ENCODE results near the gene CYP1B1.

The CYP1B1 gene

GRCh38 chr2:38074058-38074763, 1.7 kb downstream of the CYP1B1 start:
- no peak for TF ChIP-seq CTCF (IDR thresholded peaks at IDR 0.05; ENCODE audit: control extremely low read depth, extremely low read depth, low read depth, missing control alignments)
- POLR2A ChIA-PET, result no interaction called here
- DNase-seq (ENCODE audit: extremely low spot score), result peak; percentile 31
- CTCF ChIA-PET, result interaction anchor here (1.0 kb wide), 1 partner anchor 138 kb away, joined by 3 read pairs; no protein-coding TSS in a partner anchor

GRCh38 chr2:38073211-38074057, 2.5 kb downstream of the CYP1B1 start:
- ChIA-PET CTCF (no interaction called here), POLR2A (no interaction called here)
- no peak for TF ChIP-seq CTCF (IDR thresholded peaks at IDR 0.05; ENCODE audit: control extremely low read depth, extremely low read depth, low read depth, missing control alignments)
- DNase-seq (ENCODE audit: extremely low spot score), result no peak

- no peak for DNase-seq (ENCODE audit: extremely low spot score)
- ChIA-PET POLR2A (no interaction called here), CTCF (interaction anchor here (1.0 to 1.5 kb wide), 4 partner anchors 10 to 50 kb away, joined by 3 to 4 read pairs (median 4); no protein-coding TSS in a partner anchor)
- no peak for TF ChIP-seq CTCF (IDR thresholded peaks at IDR 0.05; ENCODE audit: control extremely low read depth, extremely low read depth, low read depth, missing control alignments)
Observed at GRCh38 chr2:38070438-38070837, 5.5 kb downstream of the CYP1B1 start.

GRCh38 chr2:38068234-38068633, 7.7 kb downstream of the CYP1B1 start:
- no peak for TF ChIP-seq CTCF (IDR thresholded peaks at IDR 0.05; ENCODE audit: control extremely low read depth, extremely low read depth, low read depth, missing control alignments)
- POLR2A ChIA-PET, result no interaction called here
- DNase-seq (ENCODE audit: extremely low spot score), result no peak
- CTCF ChIA-PET, result interaction anchor here (1.0 to 1.7 kb wide), 8 partner anchors 8 to 119 kb away, joined by 3 to 8 read pairs (median 4); no protein-coding TSS in a partner anchor

- DNase-seq (ENCODE audit: extremely low spot score), result no peak
- CTCF ChIA-PET, result interaction anchor here (0.8 to 1.5 kb wide), 3 partner anchors 8 to 30 kb away, joined by 3 to 4 read pairs (median 3); no protein-coding TSS in a partner anchor
- POLR2A ChIA-PET, result interaction anchor here (1.5 kb wide), 1 partner anchor 28 kb away, joined by 3 read pairs; no protein-coding TSS in a partner anchor
- TF ChIP-seq CTCF (IDR thresholded peaks at IDR 0.05; ENCODE audit: control extremely low read depth, extremely low read depth, low read depth, missing control alignments), result no peak
Observed at GRCh38 chr2:38066421-38067115, 9.4 kb downstream of the CYP1B1 start.
